OCI-LY1 (cell line): Measurements from ENCODE around the gene TEKT1.

Experiments
- H2AFZ ChIP-seq: fragments of 200-600 bp; sonication (generic), shearing (Covaris generic); 2 replicates; pipeline ENCODE4 v1.6.0; 2014; ENCODE audit warnings: antibody characterized with exemption, mild to moderate bottlenecking, low read length
- H3F3A ChIP-seq: fragments of 200-600 bp; sonication (generic), shearing (Covaris generic); 2 replicates; pipeline ENCODE4 v1.6.0; 2014; ENCODE audit warnings: mild to moderate bottlenecking, antibody characterized with exemption, low read length, moderate library complexity; ENCODE audit not compliant: insufficient read depth
- H3K27ac ChIP-seq: fragments of 200-600 bp; sonication (generic); 2 replicates; pipeline ENCODE4 v1.5.1; 2014; ENCODE audit warnings: low read length, mixed run types, mild to moderate bottlenecking, low read depth; ENCODE audit not compliant: poor library complexity, severe bottlenecking
- H3K27me3 ChIP-seq: fragments of 200-600 bp; sonication (generic); 2 replicates; pipeline ENCODE4 v1.6.0; 2014; ENCODE audit warnings: antibody characterized with exemption, mild to moderate bottlenecking, low read length, moderate library complexity; ENCODE audit not compliant: insufficient read depth
- H3K36me3 ChIP-seq: fragments of 200-600 bp; sonication (generic); 2 replicates; pipeline ENCODE4 v1.6.1; 2014; ENCODE audit warnings: mild to moderate bottlenecking, antibody characterized with exemption, low read length, moderate library complexity, mixed read lengths; ENCODE audit not compliant: insufficient read depth
- H3K4me1 ChIP-seq: fragments of 200-600 bp; sonication (generic); 2 replicates; pipeline ENCODE4 v1.5.1; 2014; ENCODE audit warnings: mild to moderate bottlenecking, low read length, moderate library complexity; ENCODE audit not compliant: insufficient read depth, severe bottlenecking
- H3K4me2 ChIP-seq: fragments of 200-600 bp; sonication (generic), shearing (Covaris generic); 2 replicates; pipeline ENCODE4 v1.6.1; 2014; ENCODE audit warnings: low read length
- H3K4me3 ChIP-seq: fragments of 200-600 bp; sonication (generic); 2 replicates; pipeline ENCODE4 v1.5.1; 2014; ENCODE audit warnings: low read length, low read depth, mild to moderate bottlenecking, mixed read lengths; ENCODE audit not compliant: poor library complexity, severe bottlenecking
- H3K79me2 ChIP-seq: fragments of 200-600 bp; shearing (Covaris generic); 2 replicates; pipeline ENCODE4 v1.6.1; 2016; ENCODE audit warnings: mixed run types, low read length, mixed read lengths; ENCODE audit not compliant: insufficient read depth
- H3K9ac ChIP-seq: fragments of 200-600 bp; sonication (generic), shearing (Covaris generic); 2 replicates; pipeline ENCODE4 v1.6.1; 2014; ENCODE audit warnings: mild to moderate bottlenecking, low read length, mixed read lengths
- H3K9me2 ChIP-seq: fragments of 200-600 bp; sonication (generic), shearing (Covaris generic); 2 replicates; pipeline ENCODE4 v1.6.1; 2014; ENCODE audit warnings: low read depth, mild to moderate bottlenecking, low read length, mixed read lengths
- H3K9me3 ChIP-seq: fragments of 200-600 bp; shearing (Covaris generic); 2 replicates; pipeline ENCODE4 v1.6.1; 2014; ENCODE audit warnings: low read length, mixed read lengths
- H4K20me1 ChIP-seq: fragments of 200-600 bp; sonication (generic), shearing (Covaris generic); 2 replicates; pipeline ENCODE4 v1.6.0; 2016; ENCODE audit warnings: mild to moderate bottlenecking, low read length; ENCODE audit not compliant: insufficient read depth
- CTCF ChIP-seq: fragments of 200-600 bp; sonication (generic), shearing (Covaris generic); IDR thresholded peaks from 2 replicates; pipeline ENCODE4 v1.5.1; 2017; ENCODE audit warnings: mild to moderate bottlenecking, antibody characterized with exemption, low read length, moderate library complexity, mixed read lengths
- EZH2 ChIP-seq: fragments of 200-600 bp; sonication (generic), shearing (Covaris generic); IDR thresholded peaks from 2 replicates; pipeline ENCODE4 v1.8.0; 2017; ENCODE audit warnings: borderline replicate concordance, mixed run types, mild to moderate bottlenecking, antibody characterized with exemption, low read length, moderate library complexity, mixed read lengths

TEKT1 gene

GRCh38 chr17:6811510-6811909 lies 20.0 kb downstream of the TEKT1 start:
- Histone ChIP-seq H3K9me3 (no peaks in the 10 kb centered on the region), H3K4me1 (no peaks in the 10 kb centered on the region), H3K27ac (no peak overlapping the region), H3K4me3 (no peak overlapping the region), H3K36me3 (no peaks in the 10 kb centered on the region), H3K9ac (no peak overlapping the region), H3K27me3 (no peaks in the 10 kb centered on the region), H3K4me2 (no peak overlapping the region), H2AFZ (no peak overlapping the region), H3K79me2 (no peaks in the 10 kb centered on the region), H3F3A (no peaks in the 10 kb centered on the region), H4K20me1 (no peaks in the 10 kb centered on the region), H3K9me2 (no peaks in the 10 kb centered on the region)
- no peak for TF ChIP-seq CTCF
- TF ChIP-seq EZH2, result no peak

GRCh38 chr17:6800422-6801027 lies 31.0 kb downstream of the TEKT1 start:
- TF ChIP-seq EZH2, result no peak
- no peak for TF ChIP-seq CTCF
- no peak overlapping the region for H3K4me3 ChIP-seq
- no peaks in the 10 kb centered on the region for H3K9me2 ChIP-seq
- H3K9ac ChIP-seq, result no peak overlapping the region
- H2AFZ ChIP-seq, result no peak overlapping the region
- H3K27ac ChIP-seq, result no peak overlapping the region
- no peaks in the 10 kb centered on the region; the same call in 1 of the 2 replicates for H3K27me3 ChIP-seq
- no peak overlapping the region for H3K4me2 ChIP-seq
- no peaks in the 10 kb centered on the region for H4K20me1 ChIP-seq
- no peaks in the 10 kb centered on the region for H3K9me3 ChIP-seq
- H3K4me1 ChIP-seq, result no peaks in the 10 kb centered on the region
- H3K36me3 ChIP-seq, result no peaks in the 10 kb centered on the region
- H3F3A ChIP-seq, result no peaks in the 10 kb centered on the region
- H3K79me2 ChIP-seq, result no peaks in the 10 kb centered on the region

- TF ChIP-seq EZH2, result no peak
- no peak for TF ChIP-seq CTCF
- H3K4me2 ChIP-seq, result no peak overlapping the region
- H3K9ac ChIP-seq, result no peak overlapping the region
- no peaks in the 10 kb centered on the region for H3F3A ChIP-seq
- no peaks in the 10 kb centered on the region for H3K9me2 ChIP-seq
- H2AFZ ChIP-seq, result no peak overlapping the region
- no peaks in the 10 kb centered on the region for H3K36me3 ChIP-seq
- H3K79me2 ChIP-seq, result no peaks in the 10 kb centered on the region
- no peaks in the 10 kb centered on the region for H3K9me3 ChIP-seq
- H3K27ac ChIP-seq, result no peak overlapping the region
- no peaks in the 10 kb centered on the region; the same call in 1 of the 2 replicates for H3K27me3 ChIP-seq
- no peaks in the 10 kb centered on the region for H4K20me1 ChIP-seq
- no peak overlapping the region for H3K4me3 ChIP-seq
- H3K4me1 ChIP-seq, result no peaks in the 10 kb centered on the region
Observed at GRCh38 chr17:6799738-6800137, 31.8 kb downstream of the TEKT1 start.
